CD4-positive, alpha-beta T cell (primary cell): ENCODE results near the gene CCR7. TPM values are rescaled to one million over a fixed set of nuclear protein-coding genes. Genes with fewer than 3 reads are reported as not detected.

Experiments used
- ATAC-seq: fragments of 200-7000 bp; cut with Tn5 transposase; one replicate; pipeline ENCODE4 v1.10.0; 2022; ENCODE audit warnings: mild to moderate bottlenecking; ENCODE audit not compliant: poor library complexity
- CTCF ChIA-PET: fragments of 350-600 bp; sonication (Branson Sonifier 250); formaldehyde crosslinking; loops from one replicate; lab custom pipeline; 2021; ENCODE audit warnings: antibody characterized with exemption, inconsistent platforms; lab: Charles Lee
- POLR2A ChIA-PET: fragments of 350-600 bp; sonication (Branson Sonifier 250); formaldehyde crosslinking; loops from one replicate; lab custom pipeline; 2021; ENCODE audit warnings: antibody characterized with exemption, inconsistent platforms; lab: Charles Lee
- DNase-seq, 14 experiments: peaks; one replicate each; pipeline ENCODE4 v3.0.0-alpha.2; 2013 to 2020; ENCODE audit warnings: mixed read lengths in 2 of 14
- H3K27ac ChIP-seq, 2 donors: one replicate each; pipeline versions ENCODE4 v1.5.1 to v1.7.0; 2013; ENCODE audit warnings: low read length in 2 of 2, low read depth in 1 of 2, mild to moderate bottlenecking in 1 of 2
- H3K27me3 ChIP-seq, 2 experiments: 1 replicate in 1 of 2; 2 replicates in 1 of 2; pipeline versions ENCODE4 v1.6.1 to v1.7.0; 2013; ENCODE audit warnings: low read length in 2 of 2, control low read depth in 1 of 2, mild to moderate bottlenecking in 1 of 2, moderate library complexity in 1 of 2; ENCODE audit not compliant: insufficient read depth in 2 of 2, control insufficient read depth in 1 of 2
- H3K36me3 ChIP-seq: one replicate; pipeline ENCODE4 v1.6.1; 2013; ENCODE audit warnings: low read length, control low read depth; ENCODE audit not compliant: insufficient read depth
- H3K4me1 ChIP-seq: one replicate; pipeline ENCODE4 v1.6.1; 2013; ENCODE audit warnings: low read length, control low read depth; ENCODE audit not compliant: insufficient read depth
- H3K4me3 ChIP-seq: one replicate; pipeline ENCODE4 v1.5.1; 2013; ENCODE audit warnings: mild to moderate bottlenecking, low read length, moderate library complexity
- H3K9me3 ChIP-seq, 2 experiments: 1 replicate in 1 of 2; 2 replicates in 1 of 2; pipeline versions ENCODE4 v1.6.1 to v1.7.0; 2013; ENCODE audit warnings: low read length in 2 of 2, mild to moderate bottlenecking in 2 of 2, control low read depth in 1 of 2, moderate library complexity in 1 of 2; ENCODE audit not compliant: control insufficient read depth in 1 of 2, insufficient read depth in 1 of 2
- H3K27ac Mint-ChIP-seq: one replicate; pipeline ENCODE4 v1.8.0; 2020; ENCODE audit warnings: mixed read lengths
- H3K27me3 Mint-ChIP-seq: one replicate; pipeline ENCODE4 v1.8.0; 2021; ENCODE audit warnings: mixed read lengths
- H3K36me3 Mint-ChIP-seq: one replicate; pipeline ENCODE4 v1.8.0; 2021; ENCODE audit warnings: low read depth, mixed read lengths
- H3K4me1 Mint-ChIP-seq: one replicate; pipeline ENCODE4 v1.8.0; 2021; ENCODE audit warnings: low read depth, mixed read lengths
- H3K4me3 Mint-ChIP-seq: one replicate; pipeline ENCODE4 v1.8.0; 2020; ENCODE audit warnings: mild to moderate bottlenecking, mixed read lengths
- H3K9me3 Mint-ChIP-seq: one replicate; pipeline ENCODE4 v1.8.0; 2020; ENCODE audit warnings: mixed read lengths
- intact Hi-C, 2 experiments: fragments of 100-400 bp; cut with DNase I in 1 of 2; cut with micrococcal nuclease in 1 of 2; formaldehyde crosslinking; loops; one replicate each; pipeline versions ENCODE4 v1.15.1 to v1.9.0; 2023 to 2025; cut with DNase I, micrococcal nuclease
- polyA plus RNA-seq, 2 donors: library from polyadenylated mRNA; unstranded; fragments of 120-200 nt; gene quantifications; one replicate each; pipeline ENCODE4 v1.2.1, GENCODE V29; 2013
- total RNA-seq, 174 experiments: library from RNA in 2 of 174; stranded (reverse) in 2 of 174; gene quantifications; one replicate each; pipeline ENCODE4 v1.2.3 and lab custom pipeline; 2021 to 2026
- TF ChIP-seq, protein P1 (sequence below): fragments of 200-600 bp; IDR thresholded peaks from one replicate; pipeline ENCODE4 v1.8.0; 2022; ENCODE audit warnings: antibody characterized with exemption, mild to moderate bottlenecking

The CCR7 gene, protein sequence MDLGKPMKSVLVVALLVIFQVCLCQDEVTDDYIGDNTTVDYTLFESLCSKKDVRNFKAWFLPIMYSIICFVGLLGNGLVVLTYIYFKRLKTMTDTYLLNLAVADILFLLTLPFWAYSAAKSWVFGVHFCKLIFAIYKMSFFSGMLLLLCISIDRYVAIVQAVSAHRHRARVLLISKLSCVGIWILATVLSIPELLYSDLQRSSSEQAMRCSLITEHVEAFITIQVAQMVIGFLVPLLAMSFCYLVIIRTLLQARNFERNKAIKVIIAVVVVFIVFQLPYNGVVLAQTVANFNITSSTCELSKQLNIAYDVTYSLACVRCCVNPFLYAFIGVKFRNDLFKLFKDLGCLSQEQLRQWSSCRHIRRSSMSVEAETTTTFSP
- 100 to 1,000 TPM; 170 to 180 TPM for total RNA-seq
- 169 TPM for polyA plus RNA-seq (2013, experiment 1 of 2)
- 123 TPM for polyA plus RNA-seq (2013, experiment 2 of 2)
- total RNA-seq (lab: John Stamatoyannopoulos, UW) = 55.8 to 1,271 (median 463) reads per million in 172 experiments

DNA sequence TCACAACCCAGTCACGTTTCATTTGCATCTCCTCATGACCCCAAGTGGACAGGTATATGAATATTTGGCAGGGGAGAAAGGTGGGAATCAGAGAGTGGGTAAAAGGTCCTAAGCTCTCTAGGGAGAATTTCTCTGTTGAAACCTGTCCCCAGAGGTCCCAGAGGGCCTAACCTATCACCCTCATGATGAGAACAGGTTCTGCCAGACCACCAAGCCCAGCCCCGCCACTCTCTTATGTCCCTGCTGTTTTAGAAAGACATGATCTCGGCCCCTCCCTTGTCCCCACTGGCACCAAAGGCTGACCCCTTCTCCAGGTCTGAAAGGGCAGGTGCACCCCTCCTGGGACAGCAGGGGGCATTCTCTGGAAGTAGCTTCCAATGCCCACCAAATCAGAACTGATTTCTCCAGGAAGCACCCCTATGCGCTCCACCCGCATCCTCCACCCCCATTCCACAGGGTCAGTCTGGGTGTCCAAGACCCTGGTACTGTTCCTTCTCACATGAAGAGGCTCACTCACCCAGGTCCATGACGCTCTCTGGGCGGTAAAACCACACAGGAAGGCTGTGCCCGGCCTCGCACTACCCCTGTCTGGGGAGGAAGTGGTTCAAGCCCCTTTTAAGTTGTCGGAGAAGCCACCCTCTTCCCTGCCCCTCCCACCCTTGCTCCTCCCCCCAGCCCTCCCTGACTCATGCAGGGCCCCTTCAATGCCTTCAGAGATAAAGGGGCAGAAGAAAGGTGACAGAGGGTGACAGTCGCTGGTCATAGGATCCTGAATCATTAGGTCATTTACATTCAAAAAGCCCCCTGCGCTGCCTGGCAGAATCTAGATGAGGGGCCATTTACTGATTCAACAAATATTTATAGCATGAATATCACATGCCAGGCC lies at the start of gene CCR7:
Gene CCR7 (minus strand): TSS at position 590 of the 886 bp plus-strand sequence. CDS start 63 bp downstream, at position 527.
- ChIA-PET POLR2A (interaction anchor here (0.6 to 33.8 kb wide), 17 partner anchors 10 to 243 kb away, joined by 3 to 1290 read pairs (median 7); partner anchors contain the start of gene SMARCE1), CTCF (interaction anchor here (0.9 to 13.0 kb wide), 6 partner anchors 11 to 56 kb away, joined by 3 to 288 read pairs (median 32); no protein-coding TSS in a partner anchor)
- intact Hi-C loops = loop anchor here (1.0 to 10.0 kb wide), 5 partner anchors 17 to 160 kb away; no protein-coding TSS in a partner anchor
- peaks cover 18% of the 10 kb centered on the region for H3K36me3 ChIP-seq
- peak within 1 kb of the TSS; percentile 92 for H3K27ac Mint-ChIP-seq
- H3K4me3 ChIP-seq = peak within 1 kb of the TSS; percentile 97
- peaks cover 65% of the 10 kb centered on the region for H3K36me3 Mint-ChIP-seq
- H3K4me1 Mint-ChIP-seq = peaks cover 80% of the 10 kb centered on the region
- DNase-seq (peak; percentile 86 to 94 (median 90)), ATAC-seq (peak; percentile 45)
- no peaks in the 10 kb centered on the region for H3K27me3 ChIP-seq
- no peaks in the 10 kb centered on the region for H3K9me3 Mint-ChIP-seq
- TF ChIP-seq, protein P1, sequence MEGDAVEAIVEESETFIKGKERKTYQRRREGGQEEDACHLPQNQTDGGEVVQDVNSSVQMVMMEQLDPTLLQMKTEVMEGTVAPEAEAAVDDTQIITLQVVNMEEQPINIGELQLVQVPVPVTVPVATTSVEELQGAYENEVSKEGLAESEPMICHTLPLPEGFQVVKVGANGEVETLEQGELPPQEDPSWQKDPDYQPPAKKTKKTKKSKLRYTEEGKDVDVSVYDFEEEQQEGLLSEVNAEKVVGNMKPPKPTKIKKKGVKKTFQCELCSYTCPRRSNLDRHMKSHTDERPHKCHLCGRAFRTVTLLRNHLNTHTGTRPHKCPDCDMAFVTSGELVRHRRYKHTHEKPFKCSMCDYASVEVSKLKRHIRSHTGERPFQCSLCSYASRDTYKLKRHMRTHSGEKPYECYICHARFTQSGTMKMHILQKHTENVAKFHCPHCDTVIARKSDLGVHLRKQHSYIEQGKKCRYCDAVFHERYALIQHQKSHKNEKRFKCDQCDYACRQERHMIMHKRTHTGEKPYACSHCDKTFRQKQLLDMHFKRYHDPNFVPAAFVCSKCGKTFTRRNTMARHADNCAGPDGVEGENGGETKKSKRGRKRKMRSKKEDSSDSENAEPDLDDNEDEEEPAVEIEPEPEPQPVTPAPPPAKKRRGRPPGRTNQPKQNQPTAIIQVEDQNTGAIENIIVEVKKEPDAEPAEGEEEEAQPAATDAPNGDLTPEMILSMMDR = peak; percentile 25
- no peaks in the 10 kb centered on the region for H3K9me3 ChIP-seq
- peak within 1 kb of the TSS; percentile 92 to 100 for H3K27ac ChIP-seq
- H3K4me1 ChIP-seq = peaks cover 82% of the 10 kb centered on the region
- peak within 1 kb of the TSS; percentile 91 for H3K4me3 Mint-ChIP-seq
- no peaks in the 10 kb centered on the region for H3K27me3 Mint-ChIP-seq

DNA sequence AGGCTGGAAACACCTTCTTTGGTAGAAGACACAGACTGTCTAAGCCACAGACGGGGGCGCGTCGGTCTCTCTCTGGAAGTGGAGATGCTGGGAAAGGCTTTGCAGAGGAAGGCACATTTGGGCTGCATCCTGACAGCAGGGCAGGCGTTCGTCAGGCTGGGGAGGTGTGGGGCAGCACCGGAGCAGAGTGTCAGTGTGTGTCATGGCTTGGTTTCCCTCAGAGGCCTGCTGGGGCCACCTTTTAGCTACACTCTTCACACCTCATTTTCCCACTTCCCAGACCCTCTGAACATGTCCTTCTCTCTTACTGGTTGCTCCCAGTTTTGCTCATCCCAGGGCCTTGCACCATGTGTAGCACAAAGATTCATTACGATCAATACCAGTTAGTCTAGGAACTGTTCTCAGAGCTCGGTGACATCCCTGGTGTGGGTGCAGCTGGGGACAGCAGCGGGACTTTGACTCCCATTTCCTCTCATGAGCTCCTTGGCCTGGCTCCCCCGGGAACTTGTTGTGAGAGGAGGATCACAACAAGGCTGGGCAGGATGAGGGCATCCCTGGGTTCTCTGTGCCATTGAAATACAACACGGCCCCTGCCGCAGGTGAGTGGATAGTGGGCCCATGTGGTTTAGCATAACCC lies 49.3 kb upstream of the CCR7 start:
- DNase-seq = no peak
- POLR2A ChIA-PET = interaction anchor here (0.7 to 29.4 kb wide), 12 partner anchors 12 to 1074 kb away, joined by 3 to 1290 read pairs (median 8); partner anchors contain the start of genes CCR7, EIF1, SMARCE1 and TOP2A
- H3K4me3 Mint-ChIP-seq = peak overlapping the region; percentile 75

More for the DNA sequence above, 49.3 kb upstream of the CCR7 start:
- intact Hi-C loops = loop anchor here (1.0 to 5.0 kb wide), 6 partner anchors 52 to 1048 kb away; partner anchors contain the start of gene IGFBP4 (in 1 of the 2)
- CTCF ChIA-PET = interaction anchor here (0.7 to 17.1 kb wide), 28 partner anchors 7 to 256 kb away, joined by 3 to 288 read pairs (median 5); partner anchors contain the start of gene CCR7
- no peaks in the 10 kb centered on the region for H3K9me3 ChIP-seq
- ATAC-seq = no peak
- H3K36me3 Mint-ChIP-seq = no peaks in the 10 kb centered on the region
- H3K4me1 Mint-ChIP-seq = peaks cover 73% of the 10 kb centered on the region
- no peak overlapping the region for H3K4me3 ChIP-seq
- H3K27me3 ChIP-seq = no peaks in the 10 kb centered on the region
- TF ChIP-seq, protein P1 = no peak
- no peaks in the 10 kb centered on the region for H3K36me3 ChIP-seq
- peak overlapping the region; percentile 96 to 99 for H3K27ac ChIP-seq
- no peaks in the 10 kb centered on the region for H3K27me3 Mint-ChIP-seq
- H3K4me1 ChIP-seq = peaks cover 83% of the 10 kb centered on the region
- peak overlapping the region; percentile 98 for H3K27ac Mint-ChIP-seq
- no peaks in the 10 kb centered on the region for H3K9me3 Mint-ChIP-seq
